ENCODE results near the gene DCANP1. TPM values are rescaled to one million over a fixed set of nuclear protein-coding genes. Genes with fewer than 3 reads are reported as not detected.
"Not testable (repeated sequence)": the region's sequence is repeated elsewhere in the genome, so short reads cannot be mapped to it uniquely, and the experiment has no call there.

The DCANP1 gene, protein sequence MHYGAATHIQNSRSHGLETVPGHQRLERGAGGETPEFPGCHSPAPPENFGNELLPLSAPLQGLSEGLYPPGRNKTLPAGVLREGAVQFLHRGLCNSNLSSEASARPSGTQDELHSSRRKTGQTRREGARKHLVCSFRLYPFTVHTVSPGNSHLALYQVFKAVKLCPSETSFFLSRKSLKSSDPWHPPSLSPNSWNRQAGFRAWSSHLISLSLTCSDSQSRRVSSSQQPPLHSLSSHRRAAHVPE
- total RNA-seq (2021) (not detected in 3 replicates), Bru-seq, nascent RNA (not detected)
- long read RNA-seq, experiment 1, result 0 reads
- long read RNA-seq, experiment 2, result 0 reads
- long read RNA-seq, experiment 3, result 0 reads

GRCh38 chr5:135447298-135447929 lies at the start of gene DCANP1:
TSS of gene DCANP1 (minus strand) at chr5:135447348. CDS start at chr5:135447108, 240 bp downstream.
- H3K27ac Mint-ChIP-seq, result no peak within 1 kb of the TSS
- no peak for DNase-seq (ENCODE audit: low spot score)
- peaks cover 6% of the 10 kb centered on the region; the same call in 1 of the 2 replicates for H3K27me3 Mint-ChIP-seq (ENCODE audit: low read depth)
- H3K9me3 Mint-ChIP-seq, result no peaks in the 10 kb centered on the region
- ATAC-seq, result no peak
- CTCF ChIA-PET, result interaction anchor here (0.5 to 2.1 kb wide), 8 partner anchors 10 to 119 kb away, joined by 3 to 20 read pairs (median 5); no protein-coding TSS in a partner anchor
- H3K36me3 Mint-ChIP-seq, result no peaks in the 10 kb centered on the region
- POLR2A ChIA-PET, result no interaction called here
- no peak within 1 kb of the TSS for H3K4me3 Mint-ChIP-seq
- TF ChIP-seq ZBTB21 (CRISPR knock-in tag; IDR thresholded peaks at IDR 0.05; ENCODE audit: borderline replicate concordance) (no peak), JAZF1 (CRISPR knock-in tag; IDR thresholded peaks at IDR 0.05) (no peak)
- peaks cover 9% of the 10 kb centered on the region for H3K4me1 Mint-ChIP-seq

DNA sequence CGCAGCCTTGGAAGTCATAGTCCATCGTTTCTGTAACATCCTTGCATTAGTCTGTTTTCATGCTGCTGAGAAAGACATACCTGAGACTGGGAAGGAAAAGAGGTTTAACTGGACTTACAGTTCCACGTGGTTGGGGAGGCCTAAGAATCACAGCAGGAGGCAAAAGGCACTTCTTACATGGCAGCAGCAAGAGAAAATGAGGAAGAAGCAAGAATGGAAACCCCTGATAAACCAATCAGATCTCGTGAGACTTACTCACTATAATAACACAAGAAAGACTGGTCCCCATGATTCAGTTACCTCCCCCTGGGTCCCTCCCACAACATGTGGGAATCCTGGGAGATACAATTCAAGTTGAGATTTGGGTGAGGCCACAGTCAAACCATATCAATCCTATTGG lies 48.4 kb upstream of the DCANP1 start:
- H3K36me3 Mint-ChIP-seq; H3K4me3 Mint-ChIP-seq; H3K27ac Mint-ChIP-seq; ATAC-seq; H3K9me3 Mint-ChIP-seq; POLR2A ChIA-PET; DNase-seq (ENCODE audit: low spot score): not testable (repeated sequence)
- Mint-ChIP-seq H3K27me3 (ENCODE audit: low read depth) (peaks cover 35% of the 10 kb centered on the region), H3K4me1 (peaks cover 27% of the 10 kb centered on the region)
- CTCF ChIA-PET, result interaction anchor here (1.8 kb wide), 1 partner anchor 38 kb away, joined by 6 read pairs; no protein-coding TSS in a partner anchor

DNA sequence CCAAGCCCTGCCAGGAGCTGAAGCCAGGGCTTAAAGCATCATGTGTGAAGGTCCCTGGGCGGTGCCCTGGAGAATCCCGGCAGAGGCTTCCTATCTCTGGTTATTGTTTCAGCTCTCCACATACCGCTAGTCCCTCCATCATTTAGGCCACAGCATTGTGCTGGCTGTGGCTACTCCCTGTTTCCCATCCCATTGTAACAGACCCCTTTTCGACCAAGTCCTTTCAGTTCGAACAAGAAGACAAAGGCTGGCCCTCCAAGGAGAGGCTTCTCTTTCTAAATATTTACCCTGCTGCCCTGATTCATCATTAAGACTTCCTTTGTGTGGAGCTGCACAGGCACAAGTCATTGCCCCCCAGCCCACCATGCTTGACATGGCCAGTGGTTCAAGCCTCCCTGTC lies 47.0 kb upstream of the DCANP1 start:
- H3K27ac Mint-ChIP-seq, result no peak overlapping the region
- ChIA-PET CTCF (interaction anchor here (1.8 to 2.1 kb wide), 2 partner anchors 28 to 37 kb away, joined by 5 to 6 read pairs; no protein-coding TSS in a partner anchor), POLR2A (no interaction called here)
- H3K9me3 Mint-ChIP-seq, result no peaks in the 10 kb centered on the region
- peaks cover 35% of the 10 kb centered on the region for H3K4me1 Mint-ChIP-seq
- no peak for DNase-seq (ENCODE audit: low spot score)
- no peak for ATAC-seq
- no peaks in the 10 kb centered on the region for H3K36me3 Mint-ChIP-seq
- TF ChIP-seq, protein P1, sequence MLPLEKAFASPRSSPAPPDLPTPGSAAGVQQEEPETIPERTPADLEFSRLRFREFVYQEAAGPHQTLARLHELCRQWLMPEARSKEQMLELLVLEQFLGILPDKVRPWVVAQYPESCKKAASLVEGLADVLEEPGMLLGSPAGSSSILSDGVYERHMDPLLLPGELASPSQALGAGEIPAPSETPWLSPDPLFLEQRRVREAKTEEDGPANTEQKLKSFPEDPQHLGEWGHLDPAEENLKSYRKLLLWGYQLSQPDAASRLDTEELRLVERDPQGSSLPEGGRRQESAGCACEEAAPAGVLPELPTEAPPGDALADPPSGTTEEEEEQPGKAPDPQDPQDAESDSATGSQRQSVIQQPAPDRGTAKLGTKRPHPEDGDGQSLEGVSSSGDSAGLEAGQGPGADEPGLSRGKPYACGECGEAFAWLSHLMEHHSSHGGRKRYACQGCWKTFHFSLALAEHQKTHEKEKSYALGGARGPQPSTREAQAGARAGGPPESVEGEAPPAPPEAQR (CRISPR knock-in tag; IDR thresholded peaks at IDR 0.05), result no peak
- no peak for TF ChIP-seq FOXK1 (CRISPR knock-in tag; IDR thresholded peaks at IDR 0.05)
- no peak for TF ChIP-seq ZNF232 (CRISPR knock-in tag; IDR thresholded peaks at IDR 0.05)
- no peak for TF ChIP-seq ZNF263 (CRISPR knock-in tag; IDR thresholded peaks at IDR 0.05; ENCODE audit: low read depth)
- TF ChIP-seq TCF7 (CRISPR knock-in tag; IDR thresholded peaks at IDR 0.05; ENCODE audit: low read depth), result no peak
- no peak for TF ChIP-seq FOXP1 (CRISPR knock-in tag; IDR thresholded peaks at IDR 0.05; ENCODE audit: borderline replicate concordance)
- no peak for TF ChIP-seq ELF4 (CRISPR knock-in tag; IDR thresholded peaks at IDR 0.05; ENCODE audit: low read depth)
- H3K4me3 Mint-ChIP-seq, result no peak overlapping the region
- peaks cover 28% of the 10 kb centered on the region for H3K27me3 Mint-ChIP-seq (ENCODE audit: low read depth)

GRCh38 chr5:135493406-135494180 lies 46.4 kb upstream of the DCANP1 start:
- Mint-ChIP-seq H3K9me3 (no peaks in the 10 kb centered on the region), H3K27ac (no peak overlapping the region), H3K4me1 (peaks cover 31% of the 10 kb centered on the region), H3K27me3 (ENCODE audit: low read depth) (peaks cover 22% of the 10 kb centered on the region), H3K4me3 (no peak overlapping the region), H3K36me3 (no peaks in the 10 kb centered on the region)
- ATAC-seq (no peak), DNase-seq (ENCODE audit: low spot score) (no peak)
- ChIA-PET POLR2A (no interaction called here), CTCF (interaction anchor here (0.7 to 2.1 kb wide), 3 partner anchors 27 to 36 kb away, joined by 3 to 6 read pairs (median 5); no protein-coding TSS in a partner anchor)
- TF ChIP-seq CDX4 (CRISPR knock-in tag; IDR thresholded peaks at IDR 0.05; ENCODE audit: borderline replicate concordance), result no peak
- TF ChIP-seq OVOL2 (CRISPR knock-in tag; IDR thresholded peaks at IDR 0.05; ENCODE audit: borderline replicate concordance), result no peak
- no peak for TF ChIP-seq ZNF121 (CRISPR knock-in tag; IDR thresholded peaks at IDR 0.05)
- no peak for TF ChIP-seq ETV6 (CRISPR knock-in tag; IDR thresholded peaks at IDR 0.05)
- TF ChIP-seq, protein P1 (CRISPR knock-in tag; IDR thresholded peaks at IDR 0.05), result no peak
- no peak for TF ChIP-seq STAT6 (CRISPR knock-in tag; conservative IDR thresholded peaks at IDR 0.05; ENCODE audit: low read depth)
- no peak for TF ChIP-seq NFATC4 (CRISPR knock-in tag; IDR thresholded peaks at IDR 0.05)
- TF ChIP-seq NR2C2 (CRISPR knock-in tag; IDR thresholded peaks at IDR 0.05), result no peak
- TF ChIP-seq SMAD4 (CRISPR knock-in tag; IDR thresholded peaks at IDR 0.05), result no peak
- no peak for TF ChIP-seq MXD4 (CRISPR knock-in tag; IDR thresholded peaks at IDR 0.05; ENCODE audit: borderline replicate concordance)
- no peak for TF ChIP-seq SP1 (CRISPR knock-in tag; conservative IDR thresholded peaks at IDR 0.05)

All from WTC11 (cell line).